Measurements from ENCODE around the gene NFE2.
"Not testable (repeated sequence)": the region's sequence is repeated elsewhere in the genome, so short reads cannot be mapped to it uniquely, and the experiment has no call there.

DNA sequence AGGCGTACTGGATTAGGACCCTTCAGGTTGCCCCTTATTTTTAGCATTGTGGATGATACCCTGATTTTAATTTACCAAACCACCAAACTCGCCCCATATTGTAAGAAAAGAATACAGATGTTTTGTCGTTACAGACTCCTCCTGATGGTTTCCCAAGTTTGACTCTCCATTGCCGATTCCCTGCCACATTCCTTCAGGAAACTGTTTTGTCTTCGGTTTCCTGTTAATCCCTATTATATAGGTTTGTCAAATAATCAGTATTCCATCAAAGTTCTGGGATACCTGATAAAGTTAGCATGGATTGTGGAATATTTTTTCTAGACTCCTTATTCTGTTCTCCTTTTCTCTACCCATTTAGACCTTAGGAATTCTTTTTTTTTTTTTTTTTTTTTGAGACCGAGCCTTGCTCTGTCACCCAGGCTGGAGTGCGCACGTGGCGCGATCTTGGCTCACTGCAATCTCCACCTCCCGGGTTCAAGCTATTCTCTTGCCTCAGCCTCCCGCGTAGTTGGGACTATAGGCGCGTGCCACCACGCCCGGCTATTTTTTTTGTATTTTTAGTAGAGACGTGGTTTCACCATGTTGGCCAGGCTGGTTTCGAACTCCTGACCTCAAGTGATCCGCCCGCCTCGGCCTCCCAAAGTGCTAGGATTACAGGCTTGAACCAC is 24.8 kb upstream of the NFE2 start:
- TF ChIP-seq POLR2A (IDR thresholded peaks at IDR 0.05): not testable (repeated sequence)
- TF ChIP-seq, protein P1, sequence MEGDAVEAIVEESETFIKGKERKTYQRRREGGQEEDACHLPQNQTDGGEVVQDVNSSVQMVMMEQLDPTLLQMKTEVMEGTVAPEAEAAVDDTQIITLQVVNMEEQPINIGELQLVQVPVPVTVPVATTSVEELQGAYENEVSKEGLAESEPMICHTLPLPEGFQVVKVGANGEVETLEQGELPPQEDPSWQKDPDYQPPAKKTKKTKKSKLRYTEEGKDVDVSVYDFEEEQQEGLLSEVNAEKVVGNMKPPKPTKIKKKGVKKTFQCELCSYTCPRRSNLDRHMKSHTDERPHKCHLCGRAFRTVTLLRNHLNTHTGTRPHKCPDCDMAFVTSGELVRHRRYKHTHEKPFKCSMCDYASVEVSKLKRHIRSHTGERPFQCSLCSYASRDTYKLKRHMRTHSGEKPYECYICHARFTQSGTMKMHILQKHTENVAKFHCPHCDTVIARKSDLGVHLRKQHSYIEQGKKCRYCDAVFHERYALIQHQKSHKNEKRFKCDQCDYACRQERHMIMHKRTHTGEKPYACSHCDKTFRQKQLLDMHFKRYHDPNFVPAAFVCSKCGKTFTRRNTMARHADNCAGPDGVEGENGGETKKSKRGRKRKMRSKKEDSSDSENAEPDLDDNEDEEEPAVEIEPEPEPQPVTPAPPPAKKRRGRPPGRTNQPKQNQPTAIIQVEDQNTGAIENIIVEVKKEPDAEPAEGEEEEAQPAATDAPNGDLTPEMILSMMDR (IDR thresholded peaks at IDR 0.05): not testable (repeated sequence)
